HG02852 (cell line): ENCODE measurements around the gene LHX2.

Experiments
- ATAC-seq: cut with Tn5 transposase; IDR thresholded peaks from one replicate; pipeline ENCODE4 v1.9.1; 2021; ENCODE audit warnings: mild to moderate bottlenecking, moderate library complexity; ENCODE audit not compliant: unreplicated experiment

LHX2 gene

GRCh38 chr9:124029617-124030016 is 18.0 kb downstream of the LHX2 start:
- no peak for ATAC-seq

GRCh38 chr9:124030969-124031451 is 19.4 kb downstream of the LHX2 start:
- ATAC-seq, result no peak

GRCh38 chr9:124032247-124032646 is 20.7 kb downstream of the LHX2 start:
- ATAC-seq, result no peak

GRCh38 chr9:124033348-124033747 is 21.8 kb downstream of the LHX2 start:
- no peak for ATAC-seq

GRCh38 chr9:124033967-124034366 is 22.4 kb downstream of the LHX2 start:
- no peak for ATAC-seq

GRCh38 chr9:124035001-124035650 is 23.6 kb downstream of the LHX2 start:
- ATAC-seq, result no peak

- ATAC-seq, result no peak
Observed at GRCh38 chr9:124036578-124036977, 25.0 kb downstream of the LHX2 start.

GRCh38 chr9:124037790-124038189 is 26.2 kb downstream of the LHX2 start:
- ATAC-seq, result no peak

- ATAC-seq, result no peak
Observed at GRCh38 chr9:124038239-124038638, 26.7 kb downstream of the LHX2 start.

- no peak for ATAC-seq
Observed at GRCh38 chr9:124038790-124039633, 27.4 kb downstream of the LHX2 start.

- no peak for ATAC-seq
Observed at GRCh38 chr9:124040186-124040931, 28.8 kb downstream of the LHX2 start.

- ATAC-seq, result no peak
Observed at GRCh38 chr9:124040935-124041816, 29.6 kb downstream of the LHX2 start.

GRCh38 chr9:124041817-124042116 is 30.2 kb downstream of the LHX2 start:
- no peak for ATAC-seq

- ATAC-seq, result no peak
Observed at GRCh38 chr9:124042201-124042721, 30.7 kb downstream of the LHX2 start.

GRCh38 chr9:124044448-124044847 is 32.9 kb downstream of the LHX2 start:
- no peak for ATAC-seq

GRCh38 chr9:124045076-124045829 is 33.7 kb downstream of the LHX2 start:
- no peak for ATAC-seq

GRCh38 chr9:124045830-124046177 is 34.2 kb downstream of the LHX2 start:
- ATAC-seq, result no peak

- no peak for ATAC-seq
Observed at GRCh38 chr9:124046189-124046588, 34.6 kb downstream of the LHX2 start.

- ATAC-seq, result no peak
Observed at GRCh38 chr9:124047251-124047672, 35.7 kb downstream of the LHX2 start.

GRCh38 chr9:124050955-124051354 is 39.4 kb downstream of the LHX2 start:
- ATAC-seq, result no peak
